H1 (cell line): ENCODE data around the gene STRN4. TPM values are rescaled to one million over a fixed set of nuclear protein-coding genes. Genes with fewer than 3 reads are reported as not detected.

ENCODE experiments used
- GTF2F1 ChIP-seq: IDR thresholded peaks from 2 replicates; pipeline ENCODE4 v1.6.1; 2012; ENCODE audit warnings: low read depth, low read length, improper control_type of control experiment, borderline replicate concordance
- TCF12 ChIP-seq: IDR thresholded peaks from 2 replicates; pipeline ENCODE4 v1.6.1; 2011; ENCODE audit warnings: low read depth, mild to moderate bottlenecking, low read length
- ZNF274 ChIP-seq: IDR thresholded peaks from 2 replicates; pipeline ENCODE4 v1.7.0; 2012; ENCODE audit warnings: low read length, borderline replicate concordance; ENCODE audit errors: extremely low read depth
- polyA plus RNA-seq, 7 experiments: library from polyadenylated mRNA; depleted of rRNA in 3 of 7; stranded (reverse) in 5 of 7; unstranded in 2 of 7; fragments of >200 nt in 5 of 7; fragments of 200-250 nt in 2 of 7; gene quantifications; 1 replicate in 5 of 7; 2 replicates in 1 of 7; 4 replicates in 1 of 7; pipeline versions ENCODE4 v1.2.1 to v1.2.3, GENCODE V29; 2011 to 2013; ENCODE audit warnings: missing spikeins in 2 of 7, mixed read lengths in 2 of 7
- total RNA-seq: library from RNA; stranded (reverse); fragmentation: NEBNext Ultra II Directional; extraction: Animal tissue kit (Norgen Biotek cat#: 25700); gene quantifications from 2 replicates; pipeline ENCODE4 v1.2.1, GENCODE V29; 2021
- TF ChIP-seq, protein P1 (sequence below): IDR thresholded peaks from 2 replicates; pipeline ENCODE4 v1.6.1; 2011; ENCODE audit warnings: low read depth, mild to moderate bottlenecking, low read length; ENCODE audit not compliant: insufficient read depth

STRN4 gene
- total and polyA plus RNA-seq, 2 of the 8 experiments (the other 6 are each of a cell fraction or from before 2014, with no cell fraction given) = 120 to 187 TPM

DNA sequence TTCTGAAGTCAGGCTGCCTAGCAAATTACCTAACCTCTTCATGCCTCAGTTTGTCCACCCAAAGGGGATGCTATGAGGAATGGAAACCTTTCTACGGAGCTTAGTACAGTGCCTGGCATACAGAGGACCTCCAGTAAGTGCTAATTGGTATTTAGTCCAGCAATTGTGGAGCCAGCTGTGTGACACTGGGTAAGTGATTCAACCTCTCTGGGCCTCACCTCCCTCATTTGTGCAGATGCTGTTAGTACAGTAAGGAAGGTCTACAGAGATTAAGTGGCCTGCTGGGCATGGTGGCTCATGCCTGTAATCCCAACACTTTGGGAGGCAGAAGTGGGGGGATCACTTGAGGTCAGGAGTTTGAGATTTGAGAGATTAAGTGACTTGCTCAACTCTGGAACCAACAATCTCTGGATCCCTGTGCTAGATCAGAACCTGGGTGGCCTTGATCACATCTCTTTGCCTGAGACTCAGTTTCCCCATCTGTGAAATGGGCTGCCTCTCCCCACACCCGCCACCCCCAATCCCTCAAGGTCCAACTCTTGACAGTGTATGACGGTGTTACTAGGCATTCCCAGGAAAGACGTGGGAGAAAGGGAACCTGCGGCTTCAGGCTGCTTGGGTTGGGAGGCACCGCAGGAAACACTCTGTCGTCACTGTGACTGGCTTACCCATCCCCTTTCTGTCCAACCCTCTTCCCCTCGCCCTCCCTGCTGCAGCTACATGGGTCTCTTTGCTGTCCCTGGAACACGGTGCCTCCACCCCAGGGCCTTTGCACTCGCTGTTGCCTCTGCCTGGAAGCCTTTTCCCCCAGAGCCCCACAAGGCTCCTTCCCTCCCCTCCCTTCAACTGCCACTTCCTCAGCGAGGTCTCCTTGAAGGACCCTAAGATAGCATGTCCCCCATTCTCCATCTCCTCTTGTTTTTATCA is 47.6 kb downstream of the STRN4 start (continued):
- TF ChIP-seq, protein P1, sequence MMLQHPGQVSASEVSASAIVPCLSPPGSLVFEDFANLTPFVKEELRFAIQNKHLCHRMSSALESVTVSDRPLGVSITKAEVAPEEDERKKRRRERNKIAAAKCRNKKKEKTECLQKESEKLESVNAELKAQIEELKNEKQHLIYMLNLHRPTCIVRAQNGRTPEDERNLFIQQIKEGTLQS = no peak
- TF ChIP-seq GTF2F1 = no peak
- TF ChIP-seq TCF12 = no peak
- TF ChIP-seq ZNF274 = no peak
